Stimulated activated CD4-positive, alpha-beta T cell treated with anti-CD3 and anti-CD28 coated beads, Interleukin-2, amount 100 ng/mL, for 24 hours (primary cell): ENCODE results near the gene EVX2.

Experiments
- DNase-seq, 2 donors: peaks; one replicate each; pipeline ENCODE4 v3.0.0-alpha.2; 2020

Gene EVX2

DNA sequence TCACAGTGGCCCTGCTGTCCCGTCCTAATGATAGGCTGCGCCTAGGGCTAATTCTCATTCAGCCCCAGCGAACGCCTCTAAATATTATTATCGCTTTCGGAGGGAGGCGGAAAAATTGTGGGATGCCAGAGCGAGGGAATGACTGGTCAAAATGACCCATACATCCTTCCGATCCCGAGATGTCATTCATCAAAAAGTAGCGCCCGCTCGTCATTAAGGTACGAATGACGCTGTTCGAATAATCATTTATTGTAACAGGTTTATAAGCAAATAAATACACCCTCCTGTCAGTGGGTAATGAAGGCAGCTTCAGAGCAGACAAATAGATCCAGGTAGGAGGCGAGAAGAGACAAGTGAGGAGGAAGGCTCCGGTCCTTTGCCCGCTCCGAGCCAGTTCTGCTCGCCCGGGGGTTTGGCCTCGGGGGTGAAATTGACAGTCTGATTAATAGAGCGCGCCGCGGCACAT lies at the start of gene EVX2:
Gene EVX2, minus strand, starts transcription at position 167 of the 466 bp plus-strand sequence. CDS start 186 bp downstream, outside the sequence.
- no peak for DNase-seq

DNA sequence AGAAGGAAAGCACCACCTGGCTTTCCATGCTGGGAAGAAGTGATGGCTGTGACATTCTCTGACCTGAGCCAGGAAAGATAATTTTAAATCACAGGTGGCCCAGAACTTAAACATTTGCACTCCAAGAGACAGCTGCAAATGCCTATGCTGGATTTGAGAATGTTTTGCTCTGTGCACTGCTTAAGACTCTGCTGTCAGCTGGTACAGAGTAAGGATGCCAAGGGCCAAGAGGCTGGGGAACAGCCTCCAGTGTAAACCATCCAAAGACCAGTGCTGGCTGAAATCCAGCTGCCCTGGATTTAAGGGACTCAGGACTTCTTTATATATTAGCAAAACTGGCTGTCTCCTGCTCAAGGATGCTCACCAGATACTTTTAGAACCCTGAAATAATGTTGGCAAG lies 49.6 kb upstream of the EVX2 start:
- no peak for DNase-seq

DNA sequence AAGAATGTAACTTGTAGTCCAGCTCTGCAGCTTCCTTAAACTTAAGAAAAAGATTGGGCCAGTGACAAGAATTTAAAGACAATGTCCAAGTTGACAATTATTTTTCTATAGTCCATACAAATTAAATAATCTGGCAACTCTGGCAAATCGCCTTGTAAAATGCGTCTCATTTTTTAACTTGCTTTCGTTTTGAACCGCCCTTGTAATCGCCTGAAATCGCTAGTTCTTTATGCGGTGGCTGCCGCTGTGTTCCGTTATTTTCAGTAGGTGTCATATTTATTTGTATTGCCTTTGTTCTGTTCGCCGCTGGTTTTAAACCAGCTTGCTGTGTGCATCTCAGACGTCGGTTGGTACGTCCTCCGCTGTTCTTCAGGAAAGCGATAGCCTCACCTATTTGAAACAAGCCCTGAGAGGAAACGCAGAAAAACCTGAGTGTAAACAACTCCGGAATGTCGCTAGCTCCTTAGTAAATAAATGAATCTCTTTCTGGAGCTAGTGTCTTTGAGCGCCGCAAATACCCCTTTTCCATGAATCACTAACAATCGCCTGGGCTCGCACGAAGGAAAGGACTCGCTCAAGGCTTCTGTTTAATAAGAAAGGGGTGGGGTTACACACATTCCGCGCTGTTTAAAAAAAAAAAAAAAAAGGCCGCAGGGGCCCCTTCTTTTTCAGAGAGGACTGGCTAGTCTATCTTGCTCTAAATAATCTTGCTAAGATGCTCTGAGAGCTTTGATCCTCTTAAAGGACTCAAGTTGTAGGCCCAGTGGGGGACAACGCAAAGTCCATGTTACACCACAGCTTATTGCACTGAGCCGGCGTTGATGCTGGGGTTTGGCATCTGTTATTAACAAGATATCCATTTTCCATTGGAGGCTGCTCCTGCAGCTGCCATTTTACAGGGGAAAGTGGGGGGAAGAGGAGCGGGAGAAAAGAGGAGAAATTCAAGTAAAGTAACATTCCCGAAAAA lies 48.7 kb upstream of the EVX2 start:
- no peak for DNase-seq

DNA sequence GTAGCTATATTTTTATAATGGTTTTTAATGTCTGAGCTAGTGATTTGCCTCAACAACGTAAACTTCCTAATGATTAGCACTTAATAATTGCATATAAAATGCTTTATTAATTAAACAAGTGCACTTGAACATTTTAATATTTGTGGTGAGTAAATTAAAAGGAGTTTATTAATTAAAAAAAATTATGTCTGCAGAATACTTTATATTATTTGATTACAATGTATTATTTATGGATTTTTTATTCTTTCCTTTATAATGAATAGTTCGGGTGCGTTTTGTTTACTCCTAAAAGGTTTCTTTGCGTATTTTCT lies 48.0 kb upstream of the EVX2 start:
- no peak for DNase-seq

DNA sequence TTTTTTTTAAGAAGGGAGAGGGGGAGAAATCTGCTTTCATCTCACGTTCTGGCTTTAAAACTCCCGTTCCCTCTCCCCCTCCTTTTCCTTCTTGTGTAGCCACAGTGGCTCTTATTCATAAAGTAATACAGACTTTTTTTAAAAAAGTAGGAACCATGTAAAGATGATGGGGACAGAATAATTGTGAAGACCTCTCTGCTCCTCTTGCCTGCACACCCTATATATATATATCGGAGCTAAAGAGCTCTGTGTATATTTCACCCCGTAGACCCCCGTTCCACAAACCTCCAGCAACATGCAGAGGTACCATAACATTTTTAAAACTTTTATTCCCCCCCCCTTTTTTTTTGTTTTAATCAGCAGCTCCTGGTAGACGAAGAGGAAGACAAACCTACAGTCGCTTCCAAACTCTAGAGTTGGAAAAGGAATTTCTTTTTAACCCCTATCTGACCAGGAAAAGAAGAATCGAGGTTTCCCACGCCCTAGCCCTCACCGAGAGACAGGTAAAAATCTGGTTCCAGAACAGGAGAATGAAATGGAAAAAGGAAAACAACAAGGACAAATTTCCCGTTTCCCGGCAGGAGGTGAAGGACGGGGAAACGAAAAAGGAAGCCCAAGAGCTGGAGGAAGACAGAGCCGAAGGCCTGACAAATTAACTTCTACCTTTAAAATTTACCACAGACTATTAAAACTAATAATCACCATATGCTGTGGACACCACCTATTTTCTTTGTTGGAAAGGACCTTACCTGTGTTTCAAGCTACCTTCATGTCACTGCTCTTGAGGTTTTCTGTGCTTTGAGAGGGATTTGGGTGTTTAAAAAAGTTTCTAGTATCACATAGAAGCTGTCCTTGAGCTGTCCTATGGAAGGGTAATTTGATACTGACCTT lies 47.4 kb upstream of the EVX2 start:
- no peak for DNase-seq

DNA sequence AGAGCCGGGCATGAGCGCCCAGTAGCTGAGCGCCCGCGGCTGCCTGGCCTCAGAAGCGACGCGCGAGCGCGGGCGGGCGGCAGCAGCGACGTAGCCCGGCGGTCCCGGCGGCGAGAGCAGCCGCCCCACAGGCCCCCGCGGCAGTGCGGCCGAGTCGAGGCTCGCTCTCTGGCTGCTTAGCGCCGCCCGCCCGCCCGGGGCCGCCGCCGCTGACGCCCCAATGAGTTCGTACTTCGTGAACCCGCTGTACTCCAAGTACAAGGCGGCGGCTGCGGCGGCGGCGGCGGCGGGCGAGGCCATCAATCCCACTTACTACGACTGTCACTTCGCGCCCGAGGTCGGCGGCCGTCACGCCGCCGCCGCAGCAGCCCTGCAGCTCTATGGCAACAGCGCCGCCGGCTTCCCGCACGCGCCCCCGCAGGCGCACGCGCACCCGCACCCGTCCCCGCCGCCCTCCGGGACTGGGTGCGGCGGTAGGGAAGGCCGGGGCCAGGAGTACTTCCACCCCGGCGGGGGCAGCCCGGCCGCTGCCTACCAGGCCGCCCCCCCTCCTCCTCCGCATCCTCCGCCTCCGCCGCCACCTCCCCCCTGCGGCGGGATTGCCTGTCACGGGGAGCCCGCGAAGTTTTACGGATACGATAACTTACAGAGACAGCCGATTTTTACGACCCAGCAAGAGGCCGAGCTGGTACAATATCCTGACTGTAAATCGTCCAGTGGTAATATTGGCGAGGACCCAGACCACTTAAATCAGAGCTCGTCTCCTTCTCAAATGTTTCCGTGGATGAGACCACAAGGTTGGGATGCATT lies 46.6 kb upstream of the EVX2 start:
- peak in 1 of 2 donors; percentile 38 for DNase-seq

DNA sequence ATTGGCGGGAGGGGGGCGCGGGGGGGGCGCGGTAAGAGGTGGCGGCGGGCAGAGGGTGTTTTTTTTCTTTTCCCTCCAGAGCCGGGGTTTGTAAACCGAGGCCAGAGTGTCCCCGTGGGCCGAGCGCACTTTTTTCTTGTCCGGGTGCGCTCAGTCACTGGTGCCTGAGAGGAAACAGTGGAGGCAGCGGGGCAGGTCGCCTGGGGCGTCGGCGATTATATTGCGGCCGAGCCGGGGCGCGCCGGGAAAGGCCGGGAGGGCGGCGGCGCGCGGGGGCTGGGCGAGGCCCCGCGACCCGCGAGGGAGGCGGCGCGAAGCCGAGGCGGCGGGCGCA lies 46.0 kb upstream of the EVX2 start:
- no peak for DNase-seq

DNA sequence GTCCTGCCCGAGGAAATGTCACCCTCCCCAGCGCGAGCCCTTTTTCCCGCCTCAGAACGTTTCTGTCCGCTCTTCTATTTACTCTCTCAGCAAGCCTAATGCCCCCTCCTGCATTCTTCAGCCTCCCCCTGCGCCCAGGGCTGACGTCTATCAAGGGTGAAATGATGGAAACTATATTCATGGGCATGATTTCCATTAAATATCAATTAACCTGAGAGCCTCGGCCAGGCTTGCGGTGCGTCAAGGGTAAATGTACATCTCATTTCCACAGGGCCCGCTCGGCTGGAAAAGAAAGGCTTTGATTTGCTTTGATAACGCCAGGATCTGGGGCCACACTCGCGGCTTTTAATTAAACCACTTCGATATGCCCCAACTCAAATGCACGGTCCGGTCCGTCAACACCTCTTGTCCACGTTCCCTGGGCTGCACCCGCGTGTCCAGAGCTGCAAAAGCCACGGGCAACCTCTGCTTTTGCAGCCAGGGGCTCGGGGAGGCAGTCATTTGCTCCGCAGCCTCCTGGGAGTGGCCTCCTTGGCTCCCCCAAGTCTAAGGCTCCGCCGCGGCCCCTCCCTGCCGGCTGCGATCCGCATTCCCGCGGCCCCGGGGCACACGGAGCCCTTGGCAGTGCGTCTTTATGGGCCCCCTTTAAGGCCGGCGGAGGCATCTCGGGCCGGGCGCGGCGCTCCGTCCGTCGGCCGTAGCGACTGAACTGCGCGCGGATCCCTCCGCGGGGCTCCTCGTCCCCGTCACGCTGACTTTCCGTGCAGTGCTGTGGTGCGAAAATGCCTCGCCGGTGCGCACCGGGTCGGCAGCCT lies 45.4 kb upstream of the EVX2 start, which contains the start of gene HOXD8:
Gene HOXD8, plus strand, starts transcription at position 724 of the 815 bp plus-strand sequence. CDS start 662 bp downstream, outside the sequence.
- peak in 1 of 2 donors; percentile 21 for DNase-seq

DNA sequence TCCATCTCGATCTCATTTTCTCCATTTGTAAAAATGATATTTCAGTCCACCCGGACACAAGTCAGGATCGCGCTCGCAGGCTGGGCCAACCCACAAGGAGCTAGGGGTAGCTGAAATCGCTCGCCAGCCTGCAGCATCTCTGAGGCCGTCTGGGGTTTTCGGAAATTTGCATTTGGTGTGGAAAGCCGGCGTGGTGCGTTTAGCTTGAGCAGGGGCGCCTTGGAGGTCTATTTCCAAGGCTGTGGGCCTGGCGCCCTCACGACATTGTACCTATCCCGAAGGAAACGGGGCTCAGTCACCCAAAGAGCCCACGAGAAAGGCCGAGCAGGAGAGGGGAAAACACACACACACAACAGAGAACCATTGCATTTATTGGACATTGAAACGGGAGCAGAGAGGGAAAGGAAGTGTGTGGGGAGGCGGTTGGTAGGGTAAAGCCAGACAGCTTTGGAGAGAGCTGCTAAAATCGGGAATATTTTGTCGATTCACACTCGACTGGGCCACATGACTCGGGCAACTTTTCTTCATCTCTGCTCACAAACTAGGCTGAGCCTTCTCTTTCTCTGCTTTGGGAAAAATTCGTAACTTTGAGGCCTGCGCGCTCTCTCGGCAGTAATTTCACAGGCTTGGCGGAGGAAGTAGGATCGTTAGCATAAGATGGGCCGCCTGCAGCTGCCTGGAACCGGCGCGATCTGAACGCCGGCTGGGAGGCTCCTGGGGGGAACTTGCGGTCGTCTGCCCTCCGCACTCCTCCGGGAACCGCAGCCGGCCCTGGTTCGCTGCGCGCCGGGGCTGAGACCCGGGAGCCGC lies 44.6 kb upstream of the EVX2 start:
- DNase-seq, result no peak

DNA sequence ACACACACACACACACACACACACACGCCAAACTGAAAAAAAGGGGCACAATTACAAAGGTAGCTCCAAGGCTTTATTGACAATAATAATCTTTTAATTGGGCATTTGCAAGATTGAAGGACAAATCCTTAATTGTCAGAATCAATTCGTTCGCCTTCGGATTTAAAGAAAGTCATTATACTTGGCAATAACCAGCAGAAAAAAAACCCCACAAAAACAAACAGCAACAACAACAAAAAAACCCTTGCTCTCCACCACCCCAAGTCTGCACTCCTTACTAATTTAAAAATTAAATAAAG lies 44.0 kb upstream of the EVX2 start:
- no peak for DNase-seq

DNA sequence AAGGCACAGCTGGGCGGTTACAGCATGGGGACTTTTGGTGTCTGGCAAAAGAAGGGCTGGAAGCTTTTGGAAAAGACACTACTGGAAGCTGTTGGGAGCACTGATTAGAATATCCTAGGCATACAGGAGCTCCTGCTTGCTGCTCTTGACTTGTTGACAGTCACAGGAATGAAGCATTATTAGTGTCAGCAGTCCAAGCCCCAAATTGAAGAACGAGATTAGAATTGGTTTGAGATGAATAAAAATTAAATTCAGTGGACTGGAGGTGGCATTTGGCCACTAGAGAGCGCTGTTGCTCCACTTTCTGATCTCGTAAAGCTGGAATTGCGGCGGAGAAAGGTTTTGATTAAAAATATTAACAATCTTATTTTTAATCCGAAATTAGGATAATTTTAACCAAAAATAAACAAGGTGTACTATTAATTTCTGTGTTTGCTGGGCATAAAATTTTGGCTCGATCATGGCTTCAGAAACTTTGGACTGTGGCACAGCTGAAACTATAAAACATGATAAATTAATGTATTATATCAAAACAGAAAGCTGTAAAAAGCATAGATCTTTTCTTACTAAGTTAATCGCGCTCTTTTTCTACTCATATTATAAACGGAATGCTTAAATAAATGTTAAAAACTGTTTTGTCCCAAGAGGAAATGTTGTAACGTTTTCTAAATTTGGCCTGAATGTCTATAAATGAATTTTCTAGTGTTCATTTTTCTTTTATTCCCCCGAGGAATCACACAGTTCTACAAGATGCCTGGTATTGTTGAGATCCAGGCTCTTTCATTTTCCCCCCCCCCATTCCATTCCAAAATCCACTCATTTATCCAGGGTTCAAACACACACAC lies 43.4 kb upstream of the EVX2 start:
- DNase-seq, result peak; percentile 77 to 80

DNA sequence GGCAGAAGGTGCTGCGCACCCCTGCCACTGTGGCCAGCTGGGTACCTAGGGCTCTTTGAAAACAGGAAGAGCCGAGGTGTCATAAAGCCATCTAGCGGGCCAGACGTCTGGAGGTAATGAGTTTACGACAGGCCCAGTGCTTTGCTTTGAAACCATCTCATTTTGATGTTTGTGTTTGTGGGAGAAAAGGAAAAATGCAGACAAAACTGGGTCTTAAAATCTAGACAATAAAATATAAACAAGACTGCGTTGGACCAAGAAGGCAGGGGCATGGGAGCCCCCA lies 42.0 kb upstream of the EVX2 start:
- DNase-seq, result no peak

DNA sequence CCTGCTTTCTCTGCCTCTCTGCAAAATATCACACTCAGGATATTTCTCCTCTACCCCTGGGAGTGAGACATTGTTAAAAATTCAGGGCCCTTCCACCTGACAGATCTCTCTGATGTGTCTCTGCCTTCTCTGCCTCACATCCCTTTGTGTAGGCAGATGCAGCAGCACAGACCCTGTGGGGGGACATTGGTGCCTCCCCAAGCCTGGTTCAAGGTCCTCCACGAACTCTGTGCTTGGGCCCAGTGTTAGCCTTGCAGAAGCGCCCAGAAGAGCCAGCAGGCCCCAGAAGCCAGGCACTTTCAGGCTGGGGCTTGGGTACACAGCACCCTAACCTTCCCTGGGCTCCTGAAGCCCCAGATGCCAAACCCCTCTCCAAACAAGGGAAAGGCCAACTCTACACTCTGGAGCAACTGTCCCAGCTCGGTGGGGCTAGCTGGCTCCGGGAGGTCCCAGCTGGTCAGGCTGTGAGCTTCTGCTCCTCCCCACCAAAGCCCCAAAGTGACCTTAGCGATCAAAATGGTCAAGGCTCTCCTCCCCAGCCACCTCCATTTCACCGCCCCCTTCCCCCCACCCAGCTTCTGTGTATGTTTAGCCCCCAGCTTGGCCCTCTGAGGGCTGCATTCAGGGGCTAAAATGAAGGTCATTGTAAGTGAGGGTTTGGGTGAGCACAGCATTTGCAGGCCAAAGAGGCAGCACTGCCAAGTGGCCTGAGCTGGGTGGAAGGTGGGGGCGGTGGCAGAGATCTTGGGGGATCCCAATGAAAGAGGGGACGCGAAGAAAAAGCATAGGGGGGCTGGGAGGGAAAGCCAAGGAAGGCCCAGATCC lies 41.4 kb upstream of the EVX2 start:
- no peak for DNase-seq

DNA sequence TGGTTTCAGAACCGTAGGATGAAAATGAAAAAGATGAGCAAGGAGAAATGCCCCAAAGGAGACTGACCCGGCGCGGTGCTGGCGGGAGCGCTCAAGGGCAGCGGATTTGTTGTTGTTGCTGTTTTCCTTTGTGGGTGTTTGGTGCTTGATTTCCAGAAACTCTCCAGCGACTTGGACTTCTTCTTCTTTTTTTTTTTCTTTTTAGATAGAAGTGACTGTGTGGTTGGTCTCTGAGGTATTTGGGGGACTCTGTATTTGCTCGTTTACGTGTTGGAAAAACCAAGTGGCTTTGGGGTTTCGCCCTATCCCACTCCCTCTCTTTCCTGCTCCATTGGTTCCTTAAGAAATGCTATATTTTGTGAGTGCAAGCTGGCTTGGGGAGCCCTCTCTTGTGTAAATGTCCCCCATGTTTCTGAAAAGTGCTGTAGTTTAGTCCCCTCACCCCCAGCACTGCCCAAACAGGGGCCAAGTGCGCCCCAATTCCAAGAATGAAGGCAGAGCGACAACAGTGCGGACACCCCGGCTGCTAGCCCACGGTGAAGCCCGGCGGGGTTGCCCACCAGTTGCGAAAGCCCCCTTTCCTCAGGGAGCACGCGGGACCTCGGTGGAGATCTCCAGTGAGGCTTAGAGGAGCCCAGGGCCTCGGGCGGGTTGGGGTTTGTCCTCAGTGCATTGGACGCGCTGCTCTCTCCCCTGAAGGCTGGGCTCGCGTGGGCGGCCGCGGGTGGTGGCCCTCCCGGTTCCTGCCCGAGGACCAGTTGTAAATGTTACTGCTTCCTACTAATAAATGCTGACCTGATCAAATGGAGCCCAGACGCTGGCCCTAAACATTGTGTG lies 40.6 kb upstream of the EVX2 start:
- no peak for DNase-seq

DNA sequence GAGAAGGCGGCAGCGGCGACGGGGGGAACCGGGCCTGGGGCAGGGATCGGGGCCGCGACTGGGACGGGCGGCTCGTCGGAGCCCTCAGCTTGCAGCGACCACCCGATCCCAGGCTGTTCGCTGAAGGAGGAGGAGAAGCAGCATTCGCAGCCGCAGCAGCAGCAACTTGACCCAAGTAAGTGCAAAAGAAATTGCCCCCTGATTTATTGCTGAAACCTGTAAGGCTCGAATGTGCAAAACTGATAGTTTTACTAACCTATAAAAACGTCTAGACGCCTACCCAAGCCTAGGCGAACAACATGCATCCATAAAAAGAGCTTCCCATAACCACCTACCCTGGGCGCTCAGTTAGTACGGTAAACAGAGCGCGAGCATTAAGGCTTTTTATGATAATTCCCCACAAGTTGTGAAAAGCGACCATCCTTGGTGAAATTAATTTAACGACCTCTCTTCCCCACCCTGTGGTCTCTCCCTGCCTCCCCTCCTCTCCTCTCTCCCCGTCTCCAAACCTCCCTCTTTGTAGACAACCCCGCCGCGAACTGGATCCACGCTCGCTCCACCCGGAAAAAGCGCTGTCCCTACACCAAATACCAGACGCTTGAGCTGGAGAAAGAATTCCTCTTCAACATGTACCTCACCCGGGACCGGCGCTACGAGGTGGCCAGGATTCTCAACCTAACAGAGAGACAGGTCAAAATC lies 39.8 kb upstream of the EVX2 start:
- no peak for DNase-seq

DNA sequence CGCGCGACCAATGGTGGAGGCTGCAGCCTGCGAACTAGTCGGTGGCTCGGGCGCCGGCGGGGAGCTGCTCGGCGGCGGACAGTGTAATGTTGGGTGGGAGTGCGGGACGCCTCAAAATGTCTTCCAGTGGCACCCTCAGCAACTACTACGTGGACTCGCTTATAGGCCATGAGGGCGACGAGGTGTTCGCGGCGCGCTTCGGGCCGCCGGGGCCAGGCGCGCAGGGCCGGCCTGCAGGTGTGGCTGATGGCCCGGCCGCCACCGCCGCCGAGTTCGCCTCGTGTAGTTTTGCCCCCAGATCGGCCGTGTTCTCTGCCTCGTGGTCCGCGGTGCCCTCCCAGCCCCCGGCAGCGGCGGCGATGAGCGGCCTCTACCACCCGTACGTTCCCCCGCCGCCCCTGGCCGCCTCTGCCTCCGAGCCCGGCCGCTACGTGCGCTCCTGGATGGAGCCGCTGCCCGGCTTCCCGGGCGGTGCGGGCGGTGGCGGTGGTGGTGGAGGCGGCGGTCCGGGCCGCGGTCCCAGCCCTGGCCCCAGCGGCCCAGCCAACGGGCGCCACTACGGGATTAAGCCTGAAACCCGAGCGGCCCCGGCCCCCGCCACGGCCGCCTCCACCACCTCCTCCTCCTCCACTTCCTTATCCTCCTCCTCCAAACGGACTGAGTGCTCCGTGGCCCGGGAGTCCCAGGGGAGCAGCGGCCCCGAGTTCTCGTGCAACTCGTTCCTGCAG lies 39.1 kb upstream of the EVX2 start, which contains the start of gene HOXD9:
Gene HOXD9, plus strand, starts transcription at position 37 of the 728 bp plus-strand sequence. Its CDS starts 50 bp downstream, at position 87.
- DNase-seq, result peak in 1 of 2 donors; percentile 34

DNA sequence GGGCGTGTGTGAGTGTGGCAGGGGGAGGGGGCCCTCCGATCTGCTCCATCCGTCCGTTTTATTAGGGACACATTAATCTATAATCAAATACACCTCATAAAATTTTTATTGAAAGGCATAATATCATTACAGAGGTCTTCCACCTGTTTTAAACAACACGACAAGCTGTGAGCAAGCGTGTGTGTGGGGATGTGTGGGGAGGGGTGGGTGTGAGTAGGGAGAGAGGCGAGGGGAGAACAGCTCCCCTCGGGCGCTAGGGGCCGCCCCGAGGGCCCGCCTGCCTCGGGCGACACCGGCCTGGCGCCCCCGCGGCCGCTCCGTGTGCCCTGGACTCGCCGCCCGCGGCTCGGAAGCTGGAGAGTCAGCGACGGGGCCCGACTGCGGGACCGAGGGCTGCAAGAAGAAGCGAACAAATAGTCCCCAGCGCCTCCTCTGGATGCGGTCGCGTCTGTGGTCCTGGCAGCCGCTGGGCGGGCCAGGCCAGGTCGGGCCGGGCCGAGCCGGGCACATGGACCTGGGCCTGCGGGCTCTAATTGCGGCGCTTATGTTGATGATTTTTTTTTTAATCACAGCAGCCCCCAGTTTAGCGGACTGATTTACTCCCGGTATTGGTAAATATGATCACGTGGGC lies 38.4 kb upstream of the EVX2 start:
- no peak for DNase-seq
